ENCODE data around the gene SORCS3.

DNA sequence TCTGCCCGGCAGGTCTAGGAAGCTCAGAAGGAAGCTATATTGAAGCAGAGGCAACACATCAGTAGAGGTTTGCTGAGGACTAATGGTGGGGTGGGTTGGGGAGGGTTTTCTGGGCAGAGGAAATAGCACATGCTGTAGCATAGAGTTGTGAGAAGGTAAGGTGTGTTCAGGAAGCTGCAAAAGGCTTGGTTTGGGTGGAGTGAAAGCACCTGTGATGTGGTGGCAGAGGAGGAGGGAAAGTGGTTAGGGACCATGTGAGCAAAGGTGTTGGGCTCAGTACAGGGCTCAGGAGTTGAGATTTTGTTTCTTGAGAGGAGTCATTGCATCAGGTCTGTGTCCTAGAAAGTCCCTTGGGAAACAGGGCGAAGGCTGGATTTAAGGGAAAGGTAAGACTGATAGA is 294.6 kb downstream of the SORCS3 start:
- TF ChIP-seq, protein P1, sequence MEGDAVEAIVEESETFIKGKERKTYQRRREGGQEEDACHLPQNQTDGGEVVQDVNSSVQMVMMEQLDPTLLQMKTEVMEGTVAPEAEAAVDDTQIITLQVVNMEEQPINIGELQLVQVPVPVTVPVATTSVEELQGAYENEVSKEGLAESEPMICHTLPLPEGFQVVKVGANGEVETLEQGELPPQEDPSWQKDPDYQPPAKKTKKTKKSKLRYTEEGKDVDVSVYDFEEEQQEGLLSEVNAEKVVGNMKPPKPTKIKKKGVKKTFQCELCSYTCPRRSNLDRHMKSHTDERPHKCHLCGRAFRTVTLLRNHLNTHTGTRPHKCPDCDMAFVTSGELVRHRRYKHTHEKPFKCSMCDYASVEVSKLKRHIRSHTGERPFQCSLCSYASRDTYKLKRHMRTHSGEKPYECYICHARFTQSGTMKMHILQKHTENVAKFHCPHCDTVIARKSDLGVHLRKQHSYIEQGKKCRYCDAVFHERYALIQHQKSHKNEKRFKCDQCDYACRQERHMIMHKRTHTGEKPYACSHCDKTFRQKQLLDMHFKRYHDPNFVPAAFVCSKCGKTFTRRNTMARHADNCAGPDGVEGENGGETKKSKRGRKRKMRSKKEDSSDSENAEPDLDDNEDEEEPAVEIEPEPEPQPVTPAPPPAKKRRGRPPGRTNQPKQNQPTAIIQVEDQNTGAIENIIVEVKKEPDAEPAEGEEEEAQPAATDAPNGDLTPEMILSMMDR (IDR thresholded peaks at IDR 0.05): no peak
- no peak for TF ChIP-seq POLR2A (IDR thresholded peaks at IDR 0.05; ENCODE audit: low read depth)
- TF ChIP-seq EP300 (IDR thresholded peaks at IDR 0.05): no peak

All from esophagus muscularis mucosa (tissue), 4 donors.